ENCODE results near the gene ATG16L2. TPM values are rescaled to one million over a fixed set of nuclear protein-coding genes. Genes with fewer than 3 reads are reported as not detected.

Gene ATG16L2
- total and polyA plus RNA-seq, 9 of the 15 experiments (the other 6 are each of a cell fraction or from before 2014, with no cell fraction given): 0.18 to 11.2 (median 6.2) TPM

DNA sequence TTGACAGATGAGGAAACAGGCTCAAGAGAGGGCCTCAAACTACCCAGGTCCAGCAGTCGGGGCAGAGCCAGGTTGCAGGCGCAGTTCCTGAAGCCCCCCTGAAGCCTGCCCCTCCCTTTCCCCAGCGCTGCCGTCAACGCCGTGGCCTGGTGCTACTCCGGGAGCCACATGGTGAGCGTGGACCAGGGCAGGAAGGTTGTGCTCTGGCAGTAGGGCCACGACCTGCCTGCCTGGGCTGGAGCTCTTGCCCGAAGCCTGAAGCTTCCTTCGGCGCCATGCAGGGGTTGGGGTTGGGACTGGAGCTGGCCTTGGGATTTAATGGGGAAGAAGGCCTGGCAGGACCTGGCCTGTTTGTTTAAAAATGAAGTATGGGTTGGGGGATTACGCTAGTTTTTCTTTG lies 15.0 kb downstream of the ATG16L2 start:
- no peak overlapping the region for H3K9ac ChIP-seq (ENCODE audit: insufficient read depth in 1 of 2, low read depth in 2 of 2, low read length in 2 of 2)
- no TSS peak for BruUV-seq (replicated peaks)
- no peaks in the 10 kb centered on the region for H3K9me3 ChIP-seq (replicated peaks; ENCODE audit: control insufficient read depth, insufficient read depth, low read depth, low read length)
- no peaks in the 10 kb centered on the region for H4K20me1 ChIP-seq (replicated peaks; ENCODE audit: control insufficient read depth, insufficient read depth, low read length)
- H3K36me3 ChIP-seq (ENCODE audit: control insufficient read depth, insufficient read depth, low read length): no peaks in the 10 kb centered on the region
- ChIA-PET POLR2A (interaction anchor here (0.5 to 0.8 kb wide), 2 partner anchors 8 to 109 kb away, joined by 3 to 5 read pairs; no protein-coding TSS in a partner anchor), CTCF (ENCODE audit: low intra/inter-chr PET ratio) (no interaction called here)
- H3K4me2 ChIP-seq (ENCODE audit: insufficient read depth, low read length): no peak overlapping the region
- no peak overlapping the region for H3K27ac ChIP-seq (ENCODE audit: extremely low read depth, low read depth, low read length)
- no peaks in the 10 kb centered on the region for H3K9me1 ChIP-seq (ENCODE audit: control insufficient read depth, insufficient read depth, low read length)
- H3K4me3 ChIP-seq: no peak overlapping the region
- DNase-seq (ENCODE audit: extremely low read depth in 1 of 4, low spot score in 3 of 4) (no peak), FAIRE-seq (no peak), ATAC-seq (no peak)
- WGBS (ENCODE audit: insufficient coverage, low coverage, missing lambda C conversion rate): 78% methylated on average over 12 of the region's 13 CpGs
- intact Hi-C loops (cut with micrococcal nuclease): no loop called here
- H3K79me2 ChIP-seq (ENCODE audit: control insufficient read depth, insufficient read depth, low read length): no peaks in the 10 kb centered on the region
- peak; percentile 54 for TF ChIP-seq POLR2G (IDR thresholded peaks at IDR 0.05; ENCODE audit: low read depth, low read length)
- TF ChIP-seq, protein P1, sequence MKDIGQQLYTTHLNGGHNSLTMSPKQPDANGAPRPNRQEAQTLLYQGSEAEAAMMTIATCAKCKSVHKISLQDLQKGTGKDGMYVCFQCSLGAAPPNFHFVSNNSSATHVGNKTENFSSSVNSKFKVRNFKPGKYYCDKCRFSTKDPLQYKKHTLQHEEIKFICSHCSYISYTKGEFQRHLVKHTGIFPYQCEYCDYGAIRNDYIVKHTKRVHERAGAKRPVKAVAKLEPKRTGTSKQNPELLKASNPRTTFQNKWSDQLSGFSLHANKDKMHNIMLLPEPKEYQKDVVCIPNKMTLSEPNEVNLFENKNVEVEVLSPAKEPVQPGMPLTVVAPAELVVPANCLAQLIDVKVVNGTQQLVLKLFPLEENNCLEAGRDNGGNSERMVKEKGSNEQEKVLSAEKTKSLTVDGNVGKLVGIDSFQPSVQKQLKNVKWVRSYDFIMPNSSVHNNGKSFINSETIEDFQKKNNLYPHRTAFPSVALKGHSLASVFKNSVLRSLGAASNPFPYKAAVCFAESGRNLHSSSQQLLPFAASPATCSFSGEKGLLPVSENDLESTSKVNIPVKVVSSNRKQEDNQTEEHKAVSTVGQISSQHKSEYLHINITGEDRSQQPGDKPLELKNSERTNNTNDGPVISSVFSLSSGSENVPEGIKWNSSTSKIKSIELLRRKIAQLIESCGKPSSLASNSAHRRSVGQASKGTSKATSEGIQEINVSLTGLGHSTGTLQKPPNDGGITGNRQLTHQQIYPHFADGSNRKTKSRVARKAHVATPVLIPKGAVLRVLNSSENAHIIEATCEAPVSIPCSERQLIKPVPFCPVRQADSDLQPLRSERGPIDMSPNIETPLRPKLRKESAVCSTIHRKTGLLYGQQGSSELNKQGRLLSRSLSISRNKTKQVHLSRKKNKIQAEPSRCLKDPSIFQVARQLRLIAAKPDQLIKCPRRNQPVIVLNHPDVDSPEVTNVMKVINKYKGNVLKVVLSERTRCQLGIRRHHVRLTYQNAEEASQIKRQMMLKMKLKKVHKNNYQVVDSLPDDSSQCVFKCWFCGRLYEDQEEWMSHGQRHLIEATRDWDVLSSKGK (CRISPR knock-in tag; IDR thresholded peaks at IDR 0.05): no peak
- in situ Hi-C loops (cut with MboI): loop anchor here (5.0 kb wide), 1 partner anchor 413 kb away; no protein-coding TSS in a partner anchor
- peaks cover 0 to 18% of the 10 kb centered on the region in 2 experiments; a peak in 3 of 5 replicates for H3K4me1 ChIP-seq (replicated peaks in 1 of 2; ENCODE audit: control insufficient read depth in 2 of 2, insufficient read depth in 2 of 2, low read length in 2 of 2)
- H3K27me3 ChIP-seq (ENCODE audit: control insufficient read depth in 2 of 2, insufficient read depth in 2 of 2, low read length in 2 of 2): no peaks in the 10 kb centered on the region
- no peak overlapping the region for H2AFZ ChIP-seq (ENCODE audit: low read depth, low read length)

Data from K562 (cell line).